GM12892 (cell line): ENCODE measurements around the gene TALDO1.

Source experiments
- POLR2A ChIP-seq: IDR thresholded peaks from 2 replicates; pipeline ENCODE4 v1.6.1; 2011; ENCODE audit warnings: low read depth, low read length, control low read depth
- POLR2AphosphoS5 ChIP-seq: IDR thresholded peaks from 2 replicates; pipeline ENCODE4 v1.6.1; 2011; ENCODE audit warnings: low read depth, low read length, control low read depth

DNA sequence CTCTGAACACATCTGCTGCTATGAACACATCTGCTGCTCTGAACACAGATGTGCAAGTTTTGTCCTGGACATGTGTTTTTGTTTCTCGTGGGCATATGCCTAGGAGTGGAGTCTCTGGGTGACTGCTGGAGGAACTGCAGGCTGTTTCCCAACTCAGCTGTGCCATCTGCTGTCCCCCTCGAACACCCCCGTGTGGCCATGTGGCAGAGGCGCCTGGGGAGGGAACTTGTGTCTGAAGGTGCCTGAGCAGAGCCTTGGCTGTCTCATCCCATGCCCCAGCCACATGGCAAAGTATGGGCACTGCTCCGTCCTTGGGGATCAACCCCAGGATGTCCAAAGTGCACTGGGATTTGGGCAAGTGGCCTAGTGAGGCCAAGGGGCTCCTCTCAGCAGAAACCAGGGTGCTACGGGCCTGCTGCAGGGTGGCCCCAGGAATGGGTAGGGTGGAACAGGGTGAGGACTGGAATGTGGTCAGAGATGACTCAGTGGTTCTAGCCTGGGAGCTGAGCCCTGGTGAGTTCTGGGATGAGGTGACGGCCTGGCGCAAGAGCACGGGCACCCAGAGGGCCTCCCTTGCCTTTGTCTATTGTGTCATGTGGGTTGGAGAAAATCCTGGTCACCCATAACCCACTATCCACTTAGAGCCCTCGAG, 15.3 kb downstream of the TALDO1 start:
- TF ChIP-seq POLR2AphosphoS5 = no peak
- TF ChIP-seq POLR2A = no peak; the same call in 1 of the 2 replicates
